KMS-11 (cell line): ENCODE measurements around the gene TMEM106B.

Source experiments
- H2AFZ ChIP-seq: fragments of 200-600 bp; sonication (generic); 2 replicates; pipeline ENCODE4 v1.6.1; 2016; ENCODE audit warnings: antibody characterized with exemption, mixed run types, low read depth
- H3K27ac ChIP-seq: fragments of 200-600 bp; sonication (generic); 2 replicates; pipeline ENCODE4 v1.6.1; 2016; ENCODE audit warnings: mild to moderate bottlenecking, mixed run types
- H3K27me3 ChIP-seq: fragments of 200-600 bp; sonication (generic); 2 replicates; pipeline ENCODE4 v1.6.1; 2017; ENCODE audit warnings: mild to moderate bottlenecking, low read depth, mixed run types, moderate library complexity; ENCODE audit not compliant: insufficient read depth
- H3K36me3 ChIP-seq: fragments of 200-600 bp; sonication (generic); 2 replicates; pipeline ENCODE4 v1.6.1; 2017; ENCODE audit warnings: mild to moderate bottlenecking, mixed run types; ENCODE audit not compliant: insufficient read depth
- H3K4me1 ChIP-seq: fragments of 200-600 bp; sonication (generic); 2 replicates; pipeline ENCODE4 v1.6.1; 2016; ENCODE audit warnings: mild to moderate bottlenecking, low read depth, mixed run types; ENCODE audit not compliant: poor library complexity, severe bottlenecking
- H3K4me2 ChIP-seq: fragments of 200-600 bp; sonication (generic); 2 replicates; pipeline ENCODE4 v1.7.0; 2016; ENCODE audit warnings: mild to moderate bottlenecking, mixed run types
- H3K4me3 ChIP-seq: fragments of 200-600 bp; sonication (generic); IDR thresholded peaks from 2 replicates; pipeline ENCODE4 v1.6.1; 2017; ENCODE audit warnings: low read depth, low read length, mixed read lengths; ENCODE audit not compliant: insufficient read depth
- H3K79me2 ChIP-seq: fragments of 200-600 bp; sonication (generic); 2 replicates; pipeline ENCODE4 v1.6.1; 2016; ENCODE audit warnings: low read depth, mixed run types; ENCODE audit not compliant: insufficient read depth
- H3K9ac ChIP-seq: fragments of 200-600 bp; sonication (generic); 2 replicates; pipeline ENCODE4 v1.6.1; 2016; ENCODE audit warnings: mild to moderate bottlenecking, mixed run types
- H4K20me1 ChIP-seq: fragments of 200-600 bp; sonication (generic); 2 replicates; pipeline ENCODE4 v1.6.1; 2016; ENCODE audit warnings: mild to moderate bottlenecking, mixed run types; ENCODE audit not compliant: insufficient read depth
- CTCF ChIP-seq: fragments of 200-600 bp; sonication (generic); conservative IDR thresholded peaks from 2 replicates; pipeline ENCODE4 v1.6.1; 2017; ENCODE audit warnings: low read depth, mild to moderate bottlenecking, antibody characterized with exemption, low read length, moderate library complexity, mixed read lengths

The TMEM106B gene

GRCh38 chr7:12239806-12240205 is 28.7 kb downstream of the TMEM106B start:
- H3K9ac ChIP-seq: no peak overlapping the region
- no peak overlapping the region for H3K27ac ChIP-seq
- H4K20me1 ChIP-seq: no peaks in the 10 kb centered on the region
- TF ChIP-seq CTCF: no peak
- H3K4me3 ChIP-seq: no peak overlapping the region
- no peaks in the 10 kb centered on the region for H3K27me3 ChIP-seq
- H2AFZ ChIP-seq: no peak overlapping the region
- H3K36me3 ChIP-seq: no peaks in the 10 kb centered on the region
- H3K79me2 ChIP-seq: no peaks in the 10 kb centered on the region
- no peaks in the 10 kb centered on the region for H3K4me1 ChIP-seq
- H3K4me2 ChIP-seq: no peak overlapping the region

- no peak for TF ChIP-seq CTCF
- H3K4me2 ChIP-seq: no peak overlapping the region
- H3K36me3 ChIP-seq: no peaks in the 10 kb centered on the region
- no peaks in the 10 kb centered on the region for H3K27me3 ChIP-seq
- H3K79me2 ChIP-seq: no peaks in the 10 kb centered on the region
- no peak overlapping the region for H2AFZ ChIP-seq
- no peaks in the 10 kb centered on the region for H4K20me1 ChIP-seq
- no peaks in the 10 kb centered on the region for H3K4me1 ChIP-seq
- no peak overlapping the region for H3K27ac ChIP-seq
- no peak overlapping the region for H3K9ac ChIP-seq
- H3K4me3 ChIP-seq: no peak overlapping the region
These were observed 33.0 kb downstream of the TMEM106B start for GRCh38 chr7:12244129-12244528.

GRCh38 chr7:12244694-12245093 is 33.6 kb downstream of the TMEM106B start:
- H4K20me1 ChIP-seq: no peaks in the 10 kb centered on the region
- H3K4me3 ChIP-seq: no peak overlapping the region
- H3K9ac ChIP-seq: no peak overlapping the region
- H3K4me1 ChIP-seq: no peaks in the 10 kb centered on the region
- H2AFZ ChIP-seq: no peak overlapping the region
- H3K27ac ChIP-seq: no peak overlapping the region
- H3K36me3 ChIP-seq: no peaks in the 10 kb centered on the region
- TF ChIP-seq CTCF: no peak
- H3K27me3 ChIP-seq: no peaks in the 10 kb centered on the region
- no peaks in the 10 kb centered on the region for H3K79me2 ChIP-seq
- no peak overlapping the region for H3K4me2 ChIP-seq

GRCh38 chr7:12249706-12250105 is 38.6 kb downstream of the TMEM106B start:
- H4K20me1 ChIP-seq: no peaks in the 10 kb centered on the region
- TF ChIP-seq CTCF: no peak
- H3K4me2 ChIP-seq: no peak overlapping the region
- H3K9ac ChIP-seq: no peak overlapping the region
- H3K4me1 ChIP-seq: no peaks in the 10 kb centered on the region
- H2AFZ ChIP-seq: no peak overlapping the region
- H3K4me3 ChIP-seq: no peak overlapping the region
- no peaks in the 10 kb centered on the region for H3K36me3 ChIP-seq
- no peaks in the 10 kb centered on the region for H3K79me2 ChIP-seq
- H3K27me3 ChIP-seq: no peaks in the 10 kb centered on the region
- no peak overlapping the region for H3K27ac ChIP-seq

- no peaks in the 10 kb centered on the region for H4K20me1 ChIP-seq
- H3K79me2 ChIP-seq: no peaks in the 10 kb centered on the region
- no peak overlapping the region for H3K4me3 ChIP-seq
- no peak overlapping the region for H2AFZ ChIP-seq
- H3K4me2 ChIP-seq: no peak overlapping the region
- H3K9ac ChIP-seq: no peak overlapping the region
- no peak overlapping the region for H3K27ac ChIP-seq
- no peaks in the 10 kb centered on the region for H3K36me3 ChIP-seq
- H3K27me3 ChIP-seq: no peaks in the 10 kb centered on the region
- no peaks in the 10 kb centered on the region for H3K4me1 ChIP-seq
- TF ChIP-seq CTCF: no peak
These were observed 39.1 kb downstream of the TMEM106B start for GRCh38 chr7:12250232-12250631.
